ENCODE data around the gene CHSY3. TPM values are rescaled to one million over a fixed set of nuclear protein-coding genes. Genes with fewer than 3 reads are reported as not detected.

The CHSY3 gene
- total RNA-seq (1.0 TPM), polyA plus RNA-seq (0.59 TPM)
- long read RNA-seq, donor 1, result 0 reads
- long read RNA-seq, donor 2, result 0 reads
- long read RNA-seq, donor 3, result 0 reads
- long read RNA-seq, donor 4, result 0 reads
- long read RNA-seq, donor 5, result 0 reads
- long read RNA-seq, donor 6, result 0 reads
- long read RNA-seq, donor 7, result 0 reads
- long read RNA-seq, donor 8, result 0 reads
- long read RNA-seq, donor 9, result 0 reads
- long read RNA-seq, donor 10, result 0 reads

GRCh38 chr5:129904102-129904666, at the start of gene CHSY3:
TSS of gene CHSY3 (plus strand) at chr5:129904465.
- peaks cover 0 to 3% of the 10 kb centered on the region in 2 donors for H3K9me3 ChIP-seq (ENCODE audit: control insufficient read depth in 2 of 2, insufficient read depth in 1 of 2, low read length in 1 of 2)
- peak within 1 kb of the TSS; percentile 34 to 51 for H3K4me3 ChIP-seq (ENCODE audit: low read length in 2 of 2)
- peak in 7 of 9 donors; percentile 6 to 70 (median 36) for DNase-seq (ENCODE audit: low read depth in 6 of 9, low spot score in 9 of 9)
- WGBS, result under 1% methylated on average over 62 of the region's 62 CpGs
- no peak within 1 kb of the TSS for H3K27ac ChIP-seq (ENCODE audit: low read depth in 1 of 2, low read length in 1 of 2)
- H3K27me3 ChIP-seq (ENCODE audit: control insufficient read depth in 2 of 2, insufficient read depth in 1 of 2, low read length in 1 of 2), result peaks cover 37 to 55% of the 10 kb centered on the region in 2 donors
- peaks cover 0 to 13% of the 10 kb centered on the region in 2 donors for H3K4me1 ChIP-seq (ENCODE audit: control insufficient read depth in 2 of 2, insufficient read depth in 2 of 2, low read length in 2 of 2)
- no peaks in the 10 kb centered on the region for H3K36me3 ChIP-seq (ENCODE audit: control insufficient read depth in 2 of 2, insufficient read depth in 2 of 2, low read length in 1 of 2)

GRCh38 chr5:129856325-129856724, 47.9 kb upstream of the CHSY3 start:
- Histone ChIP-seq H3K4me3 (ENCODE audit: low read length in 2 of 2) (no peak overlapping the region), H3K4me1 (ENCODE audit: control insufficient read depth in 2 of 2, insufficient read depth in 2 of 2, low read length in 2 of 2) (no peaks in the 10 kb centered on the region), H3K27me3 (ENCODE audit: control insufficient read depth in 2 of 2, insufficient read depth in 1 of 2, low read length in 1 of 2) (no peaks in the 10 kb centered on the region), H3K36me3 (ENCODE audit: control insufficient read depth in 2 of 2, insufficient read depth in 2 of 2, low read length in 1 of 2) (no peaks in the 10 kb centered on the region), H3K27ac (ENCODE audit: low read depth in 1 of 2, low read length in 1 of 2) (no peak overlapping the region), H3K9me3 (ENCODE audit: control insufficient read depth in 2 of 2, insufficient read depth in 1 of 2, low read length in 1 of 2) (no peaks in the 10 kb centered on the region)
- DNase-seq (ENCODE audit: low read depth in 6 of 9, low spot score in 9 of 9), result no peak
- 97% methylated on average over 1 of the region's 1 CpG for WGBS

- H3K4me3 ChIP-seq (ENCODE audit: low read length in 2 of 2), result no peak overlapping the region
- 93% methylated on average over 1 of the region's 1 CpG for WGBS
- no peak for DNase-seq (ENCODE audit: low read depth in 6 of 9, low spot score in 9 of 9)
- H3K27me3 ChIP-seq (ENCODE audit: control insufficient read depth in 2 of 2, insufficient read depth in 1 of 2, low read length in 1 of 2), result no peaks in the 10 kb centered on the region
- H3K9me3 ChIP-seq (ENCODE audit: control insufficient read depth in 2 of 2, insufficient read depth in 1 of 2, low read length in 1 of 2), result no peaks in the 10 kb centered on the region
- H3K4me1 ChIP-seq (ENCODE audit: control insufficient read depth in 2 of 2, insufficient read depth in 2 of 2, low read length in 2 of 2), result no peaks in the 10 kb centered on the region
- H3K27ac ChIP-seq (ENCODE audit: low read depth in 1 of 2, low read length in 1 of 2), result no peak overlapping the region
- H3K36me3 ChIP-seq (ENCODE audit: control insufficient read depth in 2 of 2, insufficient read depth in 2 of 2, low read length in 1 of 2), result no peaks in the 10 kb centered on the region
Measured at GRCh38 chr5:129857116-129857515, 47.1 kb upstream of the CHSY3 start.

DNA sequence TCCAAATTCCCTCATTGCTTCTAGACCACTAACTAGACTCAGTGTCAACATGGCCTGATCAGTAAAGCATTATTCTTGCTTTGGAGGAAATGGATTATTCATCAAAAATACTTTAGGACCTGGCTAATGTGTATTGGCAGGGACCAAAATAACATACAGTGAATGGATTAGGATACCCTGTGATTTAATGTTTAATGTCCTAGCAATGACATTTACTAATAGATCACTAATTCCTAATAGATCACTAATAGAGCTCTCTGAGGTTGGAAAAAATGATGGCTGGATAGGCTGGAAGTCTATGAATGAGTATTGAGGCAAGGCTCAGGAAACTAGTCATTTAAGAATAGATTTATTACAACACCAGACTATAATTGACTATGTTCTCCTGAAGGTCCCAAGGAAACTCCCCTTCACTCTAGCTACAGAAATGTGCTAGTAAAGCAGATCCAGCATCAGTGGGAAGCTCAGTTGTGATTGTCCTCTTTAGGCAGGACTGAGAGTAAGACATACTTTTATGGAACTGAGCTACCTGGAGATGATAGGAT, 46.1 kb upstream of the CHSY3 start:
- Histone ChIP-seq H3K4me3 (ENCODE audit: low read length in 2 of 2) (no peak overlapping the region), H3K36me3 (ENCODE audit: control insufficient read depth in 2 of 2, insufficient read depth in 2 of 2, low read length in 1 of 2) (no peaks in the 10 kb centered on the region), H3K4me1 (ENCODE audit: control insufficient read depth in 2 of 2, insufficient read depth in 2 of 2, low read length in 2 of 2) (no peaks in the 10 kb centered on the region), H3K9me3 (ENCODE audit: control insufficient read depth in 2 of 2, insufficient read depth in 1 of 2, low read length in 1 of 2) (no peaks in the 10 kb centered on the region), H3K27ac (ENCODE audit: low read depth in 1 of 2, low read length in 1 of 2) (no peak overlapping the region), H3K27me3 (ENCODE audit: control insufficient read depth in 2 of 2, insufficient read depth in 1 of 2, low read length in 1 of 2) (no peaks in the 10 kb centered on the region)
- DNase-seq (ENCODE audit: low read depth in 6 of 9, low spot score in 9 of 9), result no peak

DNA sequence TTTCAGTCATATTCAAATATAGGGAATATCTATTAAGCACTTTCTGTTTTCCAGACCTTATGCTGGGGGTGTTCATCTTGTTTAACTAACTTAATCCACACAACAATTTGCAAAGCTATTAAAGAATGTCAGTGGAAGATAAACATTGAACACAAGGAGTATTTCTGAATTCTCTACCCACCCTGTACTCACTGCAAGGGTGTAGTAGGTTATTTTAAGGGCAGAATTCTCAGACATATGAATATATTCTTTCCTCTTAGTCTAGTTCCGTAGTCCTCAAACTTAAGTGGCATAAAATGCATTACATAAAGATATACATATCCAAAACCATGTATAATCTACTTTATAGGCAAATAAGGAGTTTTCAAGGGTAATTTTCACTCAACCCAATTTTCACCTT, 19.9 kb upstream of the CHSY3 start:
- Histone ChIP-seq H3K4me1 (ENCODE audit: control insufficient read depth in 2 of 2, insufficient read depth in 2 of 2, low read length in 2 of 2) (no peaks in the 10 kb centered on the region), H3K36me3 (ENCODE audit: control insufficient read depth in 2 of 2, insufficient read depth in 2 of 2, low read length in 1 of 2) (no peaks in the 10 kb centered on the region), H3K27me3 (ENCODE audit: control insufficient read depth in 2 of 2, insufficient read depth in 1 of 2, low read length in 1 of 2) (no peaks in the 10 kb centered on the region), H3K4me3 (ENCODE audit: low read length in 2 of 2) (no peak overlapping the region), H3K27ac (ENCODE audit: low read depth in 1 of 2, low read length in 1 of 2) (no peak overlapping the region), H3K9me3 (ENCODE audit: control insufficient read depth in 2 of 2, insufficient read depth in 1 of 2, low read length in 1 of 2) (no peaks in the 10 kb centered on the region)
- WGBS, result 92% methylated on average over 1 of the region's 1 CpG
- no peak for DNase-seq (ENCODE audit: low read depth in 6 of 9, low spot score in 9 of 9)

DNA sequence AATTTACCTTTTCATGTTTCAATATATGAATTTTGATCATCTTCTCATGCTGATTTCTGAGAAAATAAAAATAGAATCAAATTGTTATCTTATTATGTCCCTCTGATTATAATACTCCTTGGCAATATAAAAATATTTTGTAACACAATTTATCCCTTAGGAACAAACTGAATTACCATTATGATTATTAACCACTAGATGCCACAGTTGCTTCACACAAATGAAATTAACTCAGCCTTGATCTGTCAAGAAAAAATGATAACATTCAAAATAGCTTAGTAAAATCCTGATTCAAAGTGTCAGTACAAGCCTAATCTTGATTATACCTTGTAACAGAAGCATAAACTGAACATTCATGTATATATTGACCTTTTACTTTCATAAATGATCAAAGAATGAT, 4.8 kb upstream of the CHSY3 start:
- Histone ChIP-seq H3K27me3 (ENCODE audit: control insufficient read depth in 2 of 2, insufficient read depth in 1 of 2, low read length in 1 of 2) (peaks cover 17 to 20% of the 10 kb centered on the region in 2 donors), H3K36me3 (ENCODE audit: control insufficient read depth in 2 of 2, insufficient read depth in 2 of 2, low read length in 1 of 2) (no peaks in the 10 kb centered on the region), H3K4me3 (ENCODE audit: low read length in 2 of 2) (no peak overlapping the region), H3K4me1 (ENCODE audit: control insufficient read depth in 2 of 2, insufficient read depth in 2 of 2, low read length in 2 of 2) (peaks cover 0 to 4% of the 10 kb centered on the region in 2 donors), H3K27ac (ENCODE audit: low read depth in 1 of 2, low read length in 1 of 2) (no peak overlapping the region), H3K9me3 (ENCODE audit: control insufficient read depth in 2 of 2, insufficient read depth in 1 of 2, low read length in 1 of 2) (no peaks in the 10 kb centered on the region)
- DNase-seq (ENCODE audit: low read depth in 6 of 9, low spot score in 9 of 9), result no peak

DNA sequence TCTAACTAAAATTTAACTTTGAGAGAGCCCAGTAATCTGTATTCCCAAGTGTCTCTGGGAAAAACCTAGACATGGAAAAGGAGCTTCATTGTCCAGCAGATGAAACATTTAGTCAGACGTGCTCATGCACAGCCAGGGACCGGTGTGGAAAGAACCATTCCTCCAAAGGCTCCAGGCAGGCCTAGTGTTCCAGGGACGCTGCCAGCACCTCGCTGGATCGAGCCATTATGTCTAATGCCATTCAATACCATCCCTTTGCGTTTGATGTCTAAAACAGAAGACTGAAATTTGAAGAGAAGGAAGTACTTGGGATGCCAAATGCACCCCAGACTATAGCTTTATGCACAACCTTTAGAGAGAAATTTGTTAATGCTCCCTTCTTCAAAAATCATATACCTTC, 1.4 kb upstream of the CHSY3 start:
- Histone ChIP-seq H3K27ac (ENCODE audit: low read depth in 1 of 2, low read length in 1 of 2) (no peak overlapping the region), H3K4me1 (ENCODE audit: control insufficient read depth in 2 of 2, insufficient read depth in 2 of 2, low read length in 2 of 2) (peaks cover 0 to 13% of the 10 kb centered on the region in 2 donors), H3K36me3 (ENCODE audit: control insufficient read depth in 2 of 2, insufficient read depth in 2 of 2, low read length in 1 of 2) (no peaks in the 10 kb centered on the region), H3K4me3 (ENCODE audit: low read length in 2 of 2) (no peak overlapping the region), H3K27me3 (ENCODE audit: control insufficient read depth in 2 of 2, insufficient read depth in 1 of 2, low read length in 1 of 2) (peaks cover 35 to 50% of the 10 kb centered on the region in 2 donors), H3K9me3 (ENCODE audit: control insufficient read depth in 2 of 2, insufficient read depth in 1 of 2, low read length in 1 of 2) (peaks cover 0 to 3% of the 10 kb centered on the region in 2 donors)
- no peak for DNase-seq (ENCODE audit: low read depth in 6 of 9, low spot score in 9 of 9)
- WGBS, result 92% methylated on average over 6 of the region's 6 CpGs

- Histone ChIP-seq H3K27ac (ENCODE audit: low read depth in 1 of 2, low read length in 1 of 2) (no peak overlapping the region), H3K36me3 (ENCODE audit: control insufficient read depth in 2 of 2, insufficient read depth in 2 of 2, low read length in 1 of 2) (no peaks in the 10 kb centered on the region), H3K4me1 (ENCODE audit: control insufficient read depth in 2 of 2, insufficient read depth in 2 of 2, low read length in 2 of 2) (peaks cover 0 to 13% of the 10 kb centered on the region in 2 donors), H3K4me3 (ENCODE audit: low read length in 2 of 2) (peak overlapping the region; percentile 34 to 51), H3K27me3 (ENCODE audit: control insufficient read depth in 2 of 2, insufficient read depth in 1 of 2, low read length in 1 of 2) (peaks cover 37 to 55% of the 10 kb centered on the region in 2 donors), H3K9me3 (ENCODE audit: control insufficient read depth in 2 of 2, insufficient read depth in 1 of 2, low read length in 1 of 2) (peaks cover 0 to 3% of the 10 kb centered on the region in 2 donors)
- peak in 2 of 9 donors; percentile 1 to 9 for DNase-seq (ENCODE audit: low read depth in 6 of 9, low spot score in 9 of 9)
- WGBS, result 9% methylated on average over 29 of the region's 29 CpGs
Measured at GRCh38 chr5:129903466-129904101, 681 bp upstream of the CHSY3 start.
